Stimulated activated CD8-positive, alpha-beta memory T cell treated with anti-CD3 and anti-CD28 coated beads, Interleukin-12 subunit alpha, Interleukin-12 subunit beta, amount 100 ng/mL, for 24 hours (primary cell): ENCODE data around the gene TWIST2.

Experiments used
- DNase-seq: peaks from one replicate; pipeline ENCODE4 v3.0.0-alpha.2; 2020; ENCODE audit errors: extremely low read depth

Gene TWIST2

DNA sequence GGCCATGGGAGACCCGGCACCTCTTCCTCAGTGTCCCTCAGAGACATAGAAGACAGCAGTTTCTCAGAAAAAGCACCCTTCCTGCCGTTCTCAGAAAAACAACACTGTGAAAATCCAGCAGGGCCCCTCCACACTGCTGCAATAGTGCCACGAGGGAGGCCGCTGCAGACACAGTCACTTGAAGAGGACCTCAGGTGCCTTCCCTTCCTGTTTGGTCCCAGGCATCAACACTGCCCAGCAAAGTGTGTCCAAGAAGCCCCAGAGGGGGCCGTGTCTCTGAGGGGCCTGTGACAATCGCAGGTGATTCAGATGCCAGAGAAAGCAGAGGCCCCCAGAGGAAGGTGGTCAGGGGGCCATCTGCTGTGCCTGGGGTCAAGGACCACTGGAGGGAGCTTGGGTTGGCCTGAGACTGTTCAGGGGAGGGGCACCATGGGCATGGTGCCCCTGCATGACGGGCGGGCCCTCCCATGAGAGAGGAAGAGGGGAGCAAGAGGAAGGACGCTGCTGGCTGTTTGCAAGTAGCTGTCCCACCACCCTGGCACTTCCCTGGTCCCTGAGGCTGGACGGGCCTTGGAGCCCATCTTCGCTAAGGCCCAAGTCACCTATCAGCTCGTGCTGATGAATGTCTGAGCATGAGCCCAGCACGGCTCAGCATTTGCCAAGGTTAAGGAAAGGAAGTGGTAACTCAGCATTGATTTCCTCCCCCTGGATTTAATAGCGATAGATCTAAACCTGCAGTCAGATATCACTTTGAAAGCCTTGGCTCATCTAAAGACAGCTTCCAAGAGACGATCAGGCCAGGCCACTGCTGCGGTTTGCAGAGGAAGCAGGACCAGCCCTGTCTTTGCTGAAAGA, 9.1 kb downstream of the TWIST2 start:
- DNase-seq: no peak

DNA sequence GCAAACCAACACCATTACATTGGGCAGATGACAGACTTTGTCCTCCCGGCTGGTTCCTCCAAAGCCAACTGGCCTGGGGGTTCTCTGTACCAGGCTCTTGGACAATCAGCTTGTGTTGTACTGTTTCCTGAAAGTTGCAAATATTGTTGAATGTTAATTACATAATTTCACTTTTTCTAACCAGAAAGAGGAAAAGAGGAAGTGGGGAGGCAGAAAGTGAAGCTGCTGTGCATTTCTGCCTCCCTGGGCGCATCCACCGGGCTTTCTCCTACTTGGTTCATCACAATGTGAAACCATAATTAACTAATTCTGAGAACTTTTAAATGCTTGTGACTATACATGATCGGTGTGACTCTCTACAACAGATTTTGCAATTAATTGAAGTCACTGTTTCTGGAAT, 10.1 kb downstream of the TWIST2 start:
- DNase-seq: no peak

DNA sequence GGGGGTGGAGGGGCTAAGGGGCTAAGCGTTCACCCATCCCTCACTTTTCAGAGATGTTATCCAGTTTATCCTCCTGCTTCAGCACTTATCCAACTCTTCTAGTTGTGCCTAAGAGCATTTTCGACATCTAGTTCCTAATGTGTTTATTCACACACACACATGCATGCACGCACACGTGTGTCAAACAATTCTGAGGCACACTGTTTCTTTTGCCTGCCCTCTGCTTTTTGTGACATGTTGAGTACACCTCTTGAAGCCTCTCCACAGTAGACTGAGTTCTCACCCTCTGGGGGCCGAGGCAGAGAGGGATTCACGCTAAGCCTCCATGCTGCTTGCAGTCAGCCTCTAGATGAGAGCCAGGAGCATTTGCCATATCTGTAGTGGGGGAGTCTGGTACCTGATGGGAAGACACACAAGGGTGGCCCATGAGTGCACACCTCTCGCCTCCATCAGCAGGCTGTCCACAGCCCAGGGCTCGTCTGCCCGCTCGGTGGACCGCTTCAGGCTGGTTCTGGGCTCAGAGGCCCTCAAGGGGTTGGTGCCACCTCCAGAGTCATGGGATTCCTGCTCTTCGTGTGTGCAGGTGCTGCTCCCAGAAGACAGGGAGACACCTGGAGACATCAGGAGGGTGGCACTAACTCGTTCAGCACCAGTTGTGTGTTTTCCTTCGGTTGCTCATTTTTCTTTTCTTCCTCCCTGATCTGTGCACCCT, 11.9 kb downstream of the TWIST2 start:
- no peak for DNase-seq

DNA sequence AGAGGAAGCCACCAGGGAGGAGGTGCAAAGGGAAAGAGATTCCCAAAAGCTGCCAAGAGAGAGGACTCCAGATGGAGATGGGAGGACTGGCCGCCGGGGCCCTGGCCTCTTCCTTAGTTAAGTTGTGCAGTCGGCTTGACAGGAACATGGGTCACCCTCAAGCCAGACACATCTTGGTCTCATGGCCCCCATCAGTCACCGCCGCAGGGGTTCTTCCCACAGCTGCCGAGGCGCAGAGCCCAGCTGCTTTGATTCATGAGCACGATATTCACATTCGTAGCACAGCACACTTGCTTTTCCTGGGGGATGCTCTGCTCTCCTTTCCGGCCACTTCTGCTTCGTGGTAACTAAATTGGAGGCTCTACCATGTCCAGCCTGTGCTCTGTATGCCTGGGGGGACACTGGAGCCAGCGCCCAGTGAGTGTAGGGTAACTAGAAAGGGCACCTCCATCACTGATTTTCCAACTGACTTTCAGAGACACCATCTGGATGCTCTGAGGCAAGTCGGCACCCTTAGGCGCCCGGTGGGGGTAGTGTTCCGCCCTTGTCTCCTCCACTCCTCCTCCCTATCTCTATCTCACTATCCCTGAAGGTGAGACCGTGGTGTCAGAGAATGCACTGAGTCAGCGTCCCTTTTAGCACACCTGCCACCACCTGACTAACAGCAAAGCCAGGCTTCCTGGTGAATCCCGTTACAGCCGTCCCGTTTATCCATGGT, 13.3 kb downstream of the TWIST2 start:
- DNase-seq: no peak

DNA sequence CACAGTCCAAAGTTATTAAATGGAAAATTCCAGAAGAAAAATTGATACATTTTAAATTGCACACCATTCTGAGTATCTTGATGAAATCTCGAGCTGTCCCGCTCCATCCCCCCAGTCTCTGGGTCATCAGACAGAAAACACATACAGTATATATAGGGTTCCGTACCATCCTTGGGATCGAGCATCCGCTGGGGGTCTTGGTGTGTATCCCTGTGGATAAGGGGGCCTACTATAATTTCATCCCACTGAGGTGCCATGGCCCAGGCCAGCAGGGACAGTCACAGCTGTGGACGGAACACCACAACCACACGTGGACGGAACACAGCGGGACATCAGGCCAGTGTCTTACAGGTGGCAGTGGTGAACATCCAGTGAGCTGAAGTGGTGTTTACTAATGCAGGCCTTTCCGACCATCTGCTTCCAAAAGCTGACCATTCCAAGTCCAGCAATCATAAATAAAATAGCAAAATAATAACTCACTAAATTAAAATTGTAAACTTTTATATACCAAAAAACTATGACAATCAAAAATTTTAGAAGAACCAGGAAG, 14.0 kb downstream of the TWIST2 start:
- no peak for DNase-seq

DNA sequence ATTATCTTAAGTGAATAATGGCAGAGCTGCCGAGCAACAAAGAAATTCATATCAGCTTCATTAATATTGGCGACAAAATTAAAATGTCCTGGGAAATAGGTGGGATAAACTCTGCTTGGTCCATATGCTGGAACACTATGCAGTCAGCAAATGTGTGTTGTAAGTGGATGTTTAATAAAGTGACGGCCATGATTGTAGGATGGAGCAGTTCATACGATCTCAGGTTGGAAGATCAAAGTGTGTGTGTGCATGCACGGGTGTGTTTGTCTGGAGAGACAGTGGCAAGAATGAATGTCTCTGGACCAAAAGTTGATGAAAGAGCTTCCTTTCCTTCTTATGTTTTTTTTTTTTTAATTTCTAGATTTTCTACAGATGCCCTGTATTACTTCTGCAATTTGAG, 14.8 kb downstream of the TWIST2 start:
- no peak for DNase-seq

DNA sequence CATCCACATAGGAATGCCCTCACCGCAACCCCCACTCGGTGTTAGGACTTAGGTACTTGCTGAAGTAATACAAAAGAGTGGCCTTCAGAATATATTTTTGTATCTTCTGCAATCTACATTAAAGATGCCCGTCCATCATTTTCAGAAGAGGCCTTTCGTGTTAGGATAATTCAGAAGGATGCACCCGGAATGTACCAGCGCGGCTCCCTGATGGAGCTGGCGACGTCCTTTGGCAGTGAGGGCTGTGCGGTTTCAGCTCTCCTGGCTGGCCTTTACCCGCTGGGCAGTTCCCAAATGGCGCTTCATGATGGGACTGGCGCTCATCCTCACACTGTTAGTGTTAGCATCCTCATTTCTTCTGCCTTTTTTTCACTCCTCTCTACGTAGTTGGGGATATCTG, 15.3 kb downstream of the TWIST2 start:
- DNase-seq: no peak

DNA sequence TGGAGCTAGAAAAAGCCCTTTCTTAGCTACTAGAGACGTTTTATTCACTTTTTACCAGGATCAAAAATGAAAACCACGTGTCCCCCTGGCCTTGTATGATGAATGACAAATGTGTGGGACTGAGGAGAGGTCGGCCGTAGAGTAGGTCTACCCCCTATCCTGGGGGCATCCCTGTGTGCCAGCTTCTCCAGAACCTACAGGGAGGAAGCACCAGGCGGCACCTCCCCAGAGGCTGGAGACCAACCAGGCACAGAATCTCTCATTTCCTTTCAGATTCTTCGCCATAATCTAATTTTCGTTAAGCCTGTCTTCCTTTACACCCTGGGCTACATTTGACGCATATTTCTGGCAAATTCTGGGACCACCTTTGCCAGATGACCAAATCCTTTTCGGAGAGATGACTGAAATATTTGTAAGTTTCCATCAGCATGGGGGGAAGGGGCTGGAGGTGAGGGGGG, 15.9 kb downstream of the TWIST2 start:
- DNase-seq: no peak

DNA sequence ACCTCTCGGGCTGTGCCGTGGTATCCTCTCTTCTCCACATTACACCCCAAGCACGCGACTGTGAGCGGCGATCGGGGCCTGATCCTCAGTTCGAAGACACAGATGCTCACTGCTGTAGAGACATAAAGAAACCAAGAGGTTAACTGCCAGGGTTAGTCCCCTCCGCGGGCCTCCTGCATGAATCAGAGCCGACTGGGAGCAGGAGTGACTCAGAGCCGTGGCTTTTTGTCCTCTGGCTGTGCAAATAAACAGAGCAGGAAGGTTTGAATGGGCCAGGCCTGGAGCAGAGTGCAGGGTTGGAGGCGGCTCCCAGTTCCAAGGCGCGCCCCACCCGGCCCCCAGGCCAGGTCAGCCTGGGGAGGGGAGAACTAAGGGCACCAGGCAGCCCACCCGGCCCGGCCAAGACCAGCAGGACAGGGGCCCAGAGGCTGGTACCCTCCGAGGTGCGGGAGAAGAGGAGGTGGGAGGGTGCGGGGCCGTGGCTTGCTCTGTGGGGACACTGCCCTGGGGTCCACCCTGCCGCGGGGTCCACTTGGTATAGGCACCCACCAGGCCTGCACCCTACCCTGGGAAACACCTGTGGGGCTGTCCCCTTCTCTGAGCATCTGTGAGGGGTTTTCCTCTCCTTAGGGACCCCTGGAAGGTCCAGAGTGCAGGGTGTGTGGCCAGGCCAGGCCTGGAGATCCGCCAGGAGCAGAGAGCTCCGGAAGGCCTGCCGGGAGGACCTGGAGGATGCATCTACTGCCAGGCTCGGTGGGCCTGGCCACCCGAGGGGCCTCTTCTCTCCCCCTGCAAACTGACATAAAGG, 16.5 kb downstream of the TWIST2 start:
- peak; percentile 25 for DNase-seq

DNA sequence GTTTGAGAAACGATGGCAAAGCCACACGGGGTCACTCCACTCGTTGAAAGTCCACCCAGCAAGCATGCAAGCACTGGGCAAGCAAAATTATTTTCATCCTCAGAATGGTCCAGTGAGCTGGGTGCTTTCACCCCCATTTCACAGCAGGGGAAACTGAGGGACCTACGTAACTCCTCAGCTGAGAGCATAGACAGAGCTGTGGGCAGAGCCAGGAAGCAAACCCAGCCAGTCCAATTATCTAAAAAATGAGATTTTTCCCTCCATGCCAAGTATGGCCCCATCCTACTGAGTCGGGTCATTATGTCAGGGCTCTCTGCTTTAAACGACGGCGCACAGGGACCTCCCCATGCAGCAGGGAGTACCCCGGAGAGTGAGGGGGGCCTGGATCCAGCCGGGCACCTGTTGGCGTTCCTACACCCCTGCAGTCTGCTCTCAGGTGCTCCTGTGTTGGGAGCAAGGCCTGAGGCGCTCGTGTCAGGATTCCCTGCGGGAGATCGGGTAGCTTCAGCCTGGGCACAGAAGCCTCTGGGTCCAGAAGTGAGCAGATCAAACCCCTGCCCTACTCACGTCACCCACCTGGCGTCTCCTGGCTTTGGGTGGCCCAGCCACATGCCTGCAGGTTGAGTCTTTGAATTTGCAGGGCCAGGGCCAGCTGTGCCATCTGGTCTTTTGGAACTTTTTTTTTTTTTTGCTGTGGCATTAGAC, 17.3 kb downstream of the TWIST2 start:
- DNase-seq: no peak

DNA sequence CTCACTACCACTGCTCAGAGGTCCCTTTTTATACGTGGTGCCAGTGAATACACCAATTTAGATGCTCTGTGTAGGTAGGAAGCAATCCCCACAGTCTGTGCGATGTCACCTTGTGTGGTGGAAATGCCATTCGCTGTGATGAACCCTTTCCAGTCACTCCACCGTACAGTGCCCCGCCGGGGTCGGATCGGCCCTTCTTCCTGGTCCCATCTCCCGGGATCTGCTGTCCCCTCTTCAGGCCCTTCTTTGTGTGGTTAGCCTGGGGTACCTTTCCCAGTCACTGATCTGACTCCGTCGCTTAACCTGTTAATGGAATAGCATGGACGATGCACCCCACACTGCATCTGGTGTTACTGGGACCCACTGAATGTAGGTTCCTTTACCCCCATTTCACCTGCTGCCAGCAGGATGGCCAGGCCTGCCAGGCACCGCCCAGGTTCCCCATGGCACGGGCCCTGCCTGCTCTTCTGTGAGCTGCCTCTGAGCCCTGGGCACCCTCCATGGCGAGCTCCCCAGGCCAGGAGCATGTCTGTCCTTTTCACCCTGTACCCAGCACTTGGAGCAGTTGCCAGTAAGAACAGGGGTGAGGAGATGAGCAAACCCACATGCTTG, 18.0 kb downstream of the TWIST2 start:
- no peak for DNase-seq

DNA sequence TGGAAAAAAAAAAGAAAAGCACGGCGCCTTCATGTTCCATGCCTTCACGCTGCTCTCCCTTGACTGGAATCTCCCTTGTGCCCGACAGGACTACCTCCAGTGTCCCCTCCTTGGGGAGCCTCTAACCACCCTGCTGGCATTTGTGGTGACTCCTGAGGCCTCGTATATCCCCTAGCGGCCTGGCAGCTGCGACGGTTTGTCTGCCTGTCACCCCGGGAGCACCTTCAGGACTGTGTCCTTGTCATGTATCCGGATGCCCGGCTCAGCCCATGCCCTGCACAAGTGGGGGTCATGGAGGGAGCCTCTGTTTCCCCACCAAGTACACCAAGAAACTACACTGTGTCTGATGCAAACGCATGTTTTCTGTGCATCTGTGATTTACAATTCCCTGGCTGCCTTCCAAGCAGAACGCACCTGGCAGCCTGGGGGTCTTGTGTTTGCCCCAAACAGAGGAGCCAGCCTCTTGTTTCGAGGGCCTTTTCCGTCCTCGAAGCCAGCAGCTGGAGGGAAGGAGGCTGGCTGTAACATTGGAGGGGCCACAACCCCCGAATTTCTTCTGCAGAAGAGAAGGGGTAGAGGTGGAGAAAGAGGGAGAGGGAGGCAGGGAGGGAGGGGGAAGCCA, 18.9 kb downstream of the TWIST2 start:
- DNase-seq: no peak

DNA sequence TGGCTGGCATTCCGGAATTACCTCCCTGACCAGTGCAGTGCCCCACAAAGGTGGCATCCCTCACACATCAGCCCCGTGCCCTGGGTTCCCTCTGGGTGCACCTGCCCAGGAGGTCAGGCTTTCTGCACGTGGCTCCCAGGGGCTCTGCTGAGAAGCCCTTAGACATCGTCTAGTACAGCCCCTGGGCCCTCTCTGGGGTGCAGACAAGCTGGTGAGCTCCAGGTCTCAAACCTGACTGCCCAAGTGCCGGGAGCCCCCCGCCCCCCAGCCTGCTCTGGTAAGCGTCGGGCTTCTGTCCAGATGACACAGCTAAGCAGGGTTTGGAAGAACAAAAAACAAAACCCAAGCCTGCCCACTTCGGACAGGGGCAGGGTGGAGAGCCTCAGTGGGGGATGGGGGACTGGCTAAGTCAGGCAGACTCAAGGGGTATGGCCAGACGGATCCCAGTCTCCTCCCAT, 20.2 kb downstream of the TWIST2 start:
- no peak for DNase-seq

DNA sequence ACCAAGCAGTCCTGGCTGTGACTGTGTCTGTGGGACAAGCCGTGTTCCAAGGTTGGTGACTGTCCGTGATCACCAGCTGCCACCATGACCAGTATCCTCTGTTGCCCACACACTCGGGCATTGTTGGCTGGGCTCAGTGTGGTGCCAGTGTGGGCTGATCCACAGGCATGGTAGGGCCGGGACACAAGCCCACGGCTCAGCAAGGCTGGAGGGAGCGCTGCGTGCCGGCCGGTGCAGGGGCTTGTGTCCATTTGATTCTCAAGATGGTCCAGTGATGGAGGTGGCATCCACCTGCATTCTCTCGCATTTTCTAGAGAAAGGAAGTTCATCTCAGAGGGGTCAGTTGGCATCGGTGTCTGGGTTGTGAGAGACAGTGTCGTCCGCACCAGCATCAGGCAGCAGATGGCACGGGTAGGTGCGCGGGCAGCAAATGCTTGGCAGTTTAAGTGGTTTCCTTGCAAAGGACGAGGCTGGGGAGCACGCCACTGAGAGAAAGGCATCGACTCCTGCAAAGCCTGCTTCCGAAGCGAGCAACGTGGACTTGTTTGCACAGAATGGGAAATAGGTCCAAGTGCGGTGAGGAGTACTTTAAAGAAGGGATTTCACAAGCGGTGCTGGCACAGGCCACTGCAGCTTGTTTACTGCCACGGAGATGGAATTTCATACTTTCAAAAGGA, 20.9 kb downstream of the TWIST2 start:
- no peak for DNase-seq

DNA sequence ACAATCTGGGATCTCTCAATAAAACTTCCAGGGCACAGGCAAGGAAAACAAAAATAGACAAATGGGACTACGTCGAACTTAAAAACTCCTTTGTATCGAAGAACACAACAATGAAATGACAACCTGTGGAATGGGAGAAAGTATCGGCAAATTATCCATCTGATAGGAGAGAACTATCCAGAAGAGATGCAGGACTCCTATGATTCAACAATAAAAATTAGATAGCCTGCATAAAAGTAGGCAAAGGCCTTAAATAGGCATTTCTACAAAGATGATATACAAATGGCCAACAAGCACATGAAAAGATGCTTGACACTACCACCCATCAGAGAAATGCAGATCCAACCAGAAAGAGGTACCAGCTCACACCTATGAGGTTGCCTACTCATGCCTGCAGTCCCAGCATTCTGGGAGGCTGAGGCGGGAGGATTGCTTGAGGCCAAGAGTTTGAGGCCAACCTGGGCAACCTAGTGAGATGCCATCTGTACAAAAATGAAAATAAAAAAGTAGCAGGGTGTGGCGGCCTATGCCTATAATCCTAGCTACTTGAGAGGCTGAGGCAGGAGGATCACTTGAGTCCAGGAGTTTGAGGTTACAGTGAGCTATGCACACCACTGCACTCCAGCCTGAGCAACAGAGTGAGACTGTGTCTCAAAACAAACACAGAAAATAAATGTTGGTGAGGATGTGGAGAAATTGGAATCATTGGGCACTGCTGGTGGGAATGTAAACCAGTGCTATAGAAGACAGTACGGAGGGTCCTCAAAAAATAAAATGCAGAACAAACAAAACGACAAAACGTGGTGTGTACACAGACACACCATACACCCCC, 21.6 kb downstream of the TWIST2 start:
- DNase-seq: no peak

DNA sequence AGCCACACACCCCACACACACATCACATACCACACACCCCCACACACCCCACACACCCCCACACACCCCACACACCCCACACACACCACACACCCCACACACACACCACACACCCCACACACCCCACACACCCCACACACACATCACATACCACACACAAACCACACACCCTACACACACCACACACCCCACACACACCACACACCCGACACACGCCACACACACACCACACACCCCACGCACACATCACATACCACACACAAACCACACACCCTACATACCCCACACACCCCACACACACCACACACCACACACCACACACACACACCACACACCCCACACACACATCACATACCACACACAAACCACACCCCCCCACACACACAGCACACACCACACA, 22.4 kb downstream of the TWIST2 start:
- no peak for DNase-seq

DNA sequence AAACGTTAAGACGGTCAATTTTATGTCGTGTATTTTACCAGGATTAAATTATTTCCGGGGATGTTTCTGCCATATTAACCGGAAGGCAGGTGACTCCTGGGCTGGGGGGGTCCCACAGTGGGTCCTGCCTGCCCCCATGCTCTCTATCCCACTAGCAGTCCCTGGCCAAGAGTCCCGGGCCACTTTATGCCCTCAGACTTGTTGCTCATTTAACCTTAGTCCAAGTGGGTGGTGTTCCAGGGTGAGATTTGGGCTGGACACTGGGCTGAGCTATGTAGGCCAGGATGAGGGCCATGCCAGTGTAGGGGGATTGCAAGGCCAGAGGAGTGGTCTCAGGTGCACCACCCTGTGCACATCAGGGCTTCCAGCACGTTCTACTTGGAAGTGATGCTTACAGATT, 24.1 kb downstream of the TWIST2 start:
- DNase-seq: no peak

DNA sequence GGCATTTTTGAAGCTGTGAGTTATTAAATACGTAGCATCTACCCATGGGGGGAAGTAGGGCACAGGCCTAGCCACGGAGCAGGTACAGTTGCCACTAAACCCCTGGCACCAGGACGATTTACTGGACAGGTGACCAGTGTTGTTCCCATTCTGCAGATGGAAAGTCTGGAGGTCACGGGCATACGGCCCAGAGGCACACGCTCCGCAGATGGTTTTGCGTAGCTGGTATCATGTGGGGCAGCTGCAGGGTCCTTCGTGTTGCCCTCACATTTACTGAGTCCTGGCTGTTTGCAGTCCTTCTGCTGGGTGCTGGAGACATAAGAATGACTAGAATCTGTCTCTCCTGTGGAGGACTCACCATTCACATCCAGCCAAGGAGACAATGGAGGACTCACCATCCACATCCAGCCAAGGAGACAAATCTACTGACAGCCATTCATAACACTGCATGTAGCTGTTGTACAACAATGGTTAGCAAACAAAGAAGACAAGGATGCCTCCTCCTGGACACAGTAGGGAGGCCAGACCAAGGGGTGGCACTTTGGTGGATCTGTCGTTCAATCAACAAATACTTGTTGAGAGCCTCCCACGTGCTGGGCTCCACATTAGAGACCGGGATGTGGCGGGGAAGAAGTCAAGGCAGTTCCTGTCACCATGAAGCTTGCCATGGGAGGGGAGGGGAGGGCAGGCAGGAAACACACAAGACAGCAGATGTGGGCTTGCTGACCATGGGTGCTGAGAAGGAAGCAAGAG, 24.9 kb downstream of the TWIST2 start:
- no peak for DNase-seq
